Stromal cell of bone marrow (primary cell): Measurements from ENCODE around the gene TMEM132D.

Experiments
- DNase-seq: peaks from one replicate; pipeline ENCODE4 v3.0.0-alpha.2; 2012; ENCODE audit warnings: low read depth

The TMEM132D gene

DNA sequence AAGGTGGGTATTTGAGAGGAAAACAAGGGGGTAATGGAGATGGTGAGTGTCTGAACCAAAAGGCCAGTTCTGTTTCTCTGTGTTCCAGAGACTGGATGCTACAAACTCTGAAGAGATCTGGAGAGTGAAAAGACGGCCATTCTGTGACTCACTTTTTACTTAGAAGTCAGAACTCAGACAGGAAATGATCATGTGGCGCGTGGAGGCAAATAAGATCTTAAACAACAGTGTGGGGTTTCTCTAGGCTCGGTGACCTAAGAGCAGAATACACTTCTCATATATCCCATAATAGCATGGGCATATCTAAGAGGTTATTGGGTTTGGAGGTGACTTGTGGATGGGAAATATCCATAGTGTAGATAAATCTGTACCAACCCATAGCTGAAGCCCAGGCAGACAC is 463.5 kb downstream of the TMEM132D start:
- DNase-seq: no peak

GRCh38 chr12:129434790-129435189 is 469.0 kb downstream of the TMEM132D start:
- DNase-seq: no peak

- no peak for DNase-seq
Measured at GRCh38 chr12:129428240-129428936, 475.4 kb downstream of the TMEM132D start.

DNA sequence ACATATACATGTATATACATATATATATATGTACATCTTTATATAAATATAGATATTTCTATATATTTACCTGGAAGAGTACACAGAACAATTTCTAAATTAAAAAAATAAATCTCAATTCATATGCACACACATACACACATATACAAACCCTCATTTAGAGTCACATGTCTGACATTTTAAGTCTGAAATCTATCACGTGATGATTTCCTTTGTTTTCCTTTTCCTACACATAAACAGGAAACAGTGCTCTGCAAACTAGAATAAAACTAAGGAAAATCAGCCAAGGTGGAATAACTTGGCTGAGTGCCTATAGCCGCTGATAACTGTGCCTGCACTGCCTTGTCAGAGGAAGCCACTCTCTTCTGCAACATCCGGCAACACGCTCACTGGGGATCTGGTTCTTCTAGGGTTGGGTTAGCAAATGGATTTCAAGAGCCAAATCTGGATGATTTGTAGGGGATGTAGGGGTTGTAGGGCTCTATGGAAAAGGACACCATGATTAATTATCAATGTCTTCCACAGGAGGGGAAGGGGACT is 480.7 kb downstream of the TMEM132D start:
- DNase-seq: no peak

GRCh38 chr12:129413295-129413694 is 490.5 kb downstream of the TMEM132D start:
- no peak for DNase-seq

- DNase-seq: no peak
Measured at GRCh38 chr12:129409281-129409680, 494.5 kb downstream of the TMEM132D start.

DNA sequence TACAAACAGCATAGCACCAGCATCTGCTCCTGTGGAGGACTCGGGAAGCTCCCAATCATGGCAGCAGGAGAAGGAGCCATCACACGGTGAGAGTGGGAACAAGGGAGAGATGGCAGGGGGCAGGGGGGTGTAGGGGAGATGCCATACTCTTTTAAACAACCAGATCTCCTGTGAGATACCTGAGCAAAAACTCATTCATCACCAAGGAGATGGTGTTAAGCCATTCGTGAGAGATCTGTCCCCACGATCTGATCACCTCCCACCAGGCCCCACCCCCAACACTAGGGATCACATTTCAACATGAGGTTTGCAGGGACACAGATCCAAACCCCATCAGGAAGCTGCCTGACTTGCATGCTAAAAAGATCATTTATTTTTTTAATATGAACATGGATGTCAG is 499.3 kb downstream of the TMEM132D start:
- no peak for DNase-seq

DNA sequence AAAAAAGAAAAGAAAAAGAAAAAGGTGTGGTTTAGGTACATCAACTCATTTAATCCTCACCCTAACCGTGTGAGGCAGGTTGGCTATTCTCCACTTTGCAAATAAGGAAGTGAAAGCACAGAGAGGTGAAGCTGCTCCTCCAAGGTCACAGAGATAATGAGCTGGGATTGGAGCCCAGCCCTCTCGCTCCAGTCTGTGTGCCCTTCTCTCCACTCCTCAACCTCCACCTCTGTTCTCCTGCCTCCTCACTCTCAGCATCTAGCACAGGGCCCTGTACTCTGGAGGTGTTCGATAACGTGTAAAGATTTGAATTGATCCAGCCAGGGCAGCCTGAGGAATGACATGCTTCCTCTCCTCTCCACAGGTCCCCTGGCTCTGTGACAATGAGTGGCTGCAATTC is 502.3 kb downstream of the TMEM132D start:
- no peak for DNase-seq

DNA sequence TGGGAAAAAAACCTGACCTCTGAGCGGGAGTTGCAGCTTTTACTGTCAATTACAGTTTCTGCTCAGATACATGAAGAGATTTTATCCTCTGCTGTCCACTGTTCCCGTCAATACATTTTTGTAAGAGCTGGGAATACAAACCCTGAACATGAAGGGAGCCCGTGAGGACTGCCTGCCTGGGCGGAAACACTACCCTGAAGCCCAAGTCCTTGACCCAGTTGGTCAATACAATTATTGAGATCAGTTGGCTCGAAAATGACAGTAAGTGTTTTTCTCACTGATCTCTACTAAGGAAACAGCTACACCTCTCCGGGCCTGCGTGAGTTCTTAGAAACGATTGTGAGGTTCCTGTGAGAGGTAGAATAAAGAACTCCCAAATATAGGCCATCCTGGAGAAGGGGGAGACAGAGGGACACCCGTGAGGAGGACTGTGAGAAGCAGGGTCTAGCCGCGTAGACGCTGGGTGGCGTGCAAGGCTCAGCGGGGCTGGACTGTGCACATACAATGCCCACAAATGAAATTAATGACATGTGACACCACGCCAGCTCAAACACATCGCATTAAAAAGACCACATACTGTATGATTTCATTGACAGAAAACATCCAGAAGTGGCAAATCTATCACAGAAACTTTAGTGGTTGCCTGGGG is 509.5 kb downstream of the TMEM132D start:
- no peak for DNase-seq

DNA sequence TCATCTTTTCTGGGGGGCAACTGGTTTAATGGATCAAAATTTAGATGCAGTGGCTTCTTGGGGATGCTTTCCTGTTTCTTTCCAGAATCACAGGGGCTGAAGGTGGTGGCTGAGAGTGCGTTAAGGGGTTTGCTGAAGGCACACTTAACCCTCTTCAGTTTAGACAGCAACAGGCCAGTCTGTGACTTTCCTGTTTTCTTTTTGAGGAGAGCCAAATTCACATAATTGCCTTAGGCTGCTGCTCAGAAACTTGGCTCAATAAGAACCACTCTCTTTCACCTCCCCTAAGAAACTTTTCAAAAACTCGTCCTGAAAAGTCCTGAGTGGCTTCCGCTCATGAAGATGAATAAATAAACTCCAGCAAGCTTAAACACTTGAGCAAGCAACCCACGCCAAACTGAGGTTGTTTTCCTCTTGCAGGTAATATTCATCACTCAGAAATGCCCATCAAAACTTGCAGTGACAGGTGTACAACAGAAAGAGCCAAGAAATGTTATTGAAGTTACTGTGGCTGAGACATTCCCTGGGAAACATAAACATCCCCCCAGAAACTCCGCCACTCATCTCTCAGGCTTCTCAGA is 510.4 kb downstream of the TMEM132D start:
- no peak for DNase-seq

- DNase-seq: no peak
Measured at GRCh38 chr12:129385637-129385990, 518.2 kb downstream of the TMEM132D start.

GRCh38 chr12:129383956-129384355 is 519.9 kb downstream of the TMEM132D start:
- no peak for DNase-seq

DNA sequence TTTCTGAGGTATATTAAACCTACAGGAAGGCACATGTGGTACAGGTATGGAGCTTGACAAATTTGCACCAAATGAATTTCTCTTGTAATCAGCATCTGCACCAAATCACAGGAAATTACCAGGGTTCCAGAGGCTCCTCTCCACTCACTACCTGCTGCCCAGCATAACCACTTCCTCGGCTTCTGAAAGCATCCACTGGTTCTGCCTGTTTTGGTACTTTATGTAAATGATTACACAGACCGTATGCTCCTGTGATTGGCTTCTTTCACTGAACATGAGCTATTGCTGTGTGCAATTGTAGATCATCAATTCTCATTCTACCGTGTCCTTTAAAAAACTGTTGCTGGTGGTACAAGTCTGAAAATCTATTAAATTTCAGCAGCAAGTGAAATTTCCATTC is 522.1 kb downstream of the TMEM132D start:
- no peak for DNase-seq

DNA sequence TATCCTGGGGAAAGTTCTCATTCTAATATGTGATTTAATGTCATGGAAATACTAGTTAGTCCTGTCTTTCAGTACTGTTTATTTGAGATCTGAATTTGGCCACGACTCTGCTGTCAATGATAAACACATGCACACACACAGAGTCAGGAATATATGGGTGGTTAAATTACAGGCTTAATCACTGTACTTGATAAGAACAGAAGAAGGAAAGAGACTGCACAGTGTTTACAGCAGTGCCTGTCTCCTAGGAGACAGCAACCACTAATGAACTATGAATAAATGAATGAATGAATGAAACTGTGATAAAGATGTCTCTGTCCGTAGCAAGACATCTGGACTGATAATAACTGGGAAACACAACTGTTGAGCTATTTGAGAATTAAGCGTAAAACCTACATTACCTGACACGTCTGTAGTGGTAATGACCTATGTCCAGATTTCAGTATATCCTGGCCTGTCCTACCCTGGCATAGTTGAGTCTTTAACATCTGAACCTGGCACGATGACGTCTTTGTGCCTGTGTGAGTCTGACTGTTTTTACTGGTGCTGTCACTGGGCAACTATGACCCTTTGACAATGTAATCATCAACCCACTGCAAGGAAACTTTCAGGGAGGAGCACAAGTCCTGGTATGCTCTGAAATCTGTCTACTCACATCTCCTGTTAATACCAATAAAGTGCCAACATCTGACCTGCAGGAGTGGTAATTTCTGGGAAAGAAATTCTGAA is 524.6 kb downstream of the TMEM132D start:
- no peak for DNase-seq

- no peak for DNase-seq
Measured at GRCh38 chr12:129378496-129378895, 525.3 kb downstream of the TMEM132D start.

GRCh38 chr12:129373746-129374145 is 530.1 kb downstream of the TMEM132D start:
- no peak for DNase-seq

DNA sequence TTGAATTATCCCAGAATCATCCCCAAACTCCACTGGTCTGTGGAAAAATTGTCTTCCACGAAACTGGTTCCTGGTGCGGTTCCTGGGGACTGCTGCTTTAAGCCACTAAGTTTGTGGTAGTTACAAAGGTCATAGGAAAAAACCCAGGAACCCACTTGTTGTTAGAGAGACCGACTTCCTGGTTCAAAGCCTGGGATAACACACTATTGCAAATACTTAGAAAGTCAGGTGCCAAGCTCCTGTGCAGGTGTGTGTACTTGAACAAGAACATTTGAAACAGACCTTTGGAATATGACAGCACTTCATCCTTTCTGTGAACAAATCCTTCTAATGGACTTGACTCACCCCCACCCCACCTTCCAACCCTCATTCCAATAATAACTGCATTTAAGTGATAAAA is 530.9 kb downstream of the TMEM132D start:
- no peak for DNase-seq

DNA sequence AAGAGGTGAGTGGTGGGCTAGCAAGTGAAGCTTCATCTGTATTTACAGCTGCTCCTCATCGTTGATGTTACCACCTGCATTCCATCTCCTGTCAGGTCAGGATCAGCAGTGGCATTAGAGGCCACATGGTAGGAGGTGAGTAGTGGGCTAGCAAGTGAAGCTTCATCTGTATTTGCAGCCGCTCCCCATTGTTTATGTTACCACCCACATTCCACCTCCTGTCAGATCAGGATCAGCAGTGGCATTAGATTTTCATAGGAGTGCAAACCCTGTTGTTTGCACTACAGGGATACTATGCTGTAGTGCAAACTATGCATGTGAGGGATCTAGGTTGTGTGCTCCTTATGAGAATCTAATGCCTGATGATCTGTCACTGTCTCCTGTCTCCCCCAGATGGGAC is 531.5 kb downstream of the TMEM132D start:
- no peak for DNase-seq

- DNase-seq: no peak
Measured at GRCh38 chr12:129371268-129371667, 532.6 kb downstream of the TMEM132D start.

- DNase-seq: no peak
Measured at GRCh38 chr12:129366656-129367055, 537.2 kb downstream of the TMEM132D start.

- no peak for DNase-seq
Measured at GRCh38 chr12:129363041-129363440, 540.8 kb downstream of the TMEM132D start.

GRCh38 chr12:129357233-129357632 is 546.6 kb downstream of the TMEM132D start:
- DNase-seq: no peak

DNA sequence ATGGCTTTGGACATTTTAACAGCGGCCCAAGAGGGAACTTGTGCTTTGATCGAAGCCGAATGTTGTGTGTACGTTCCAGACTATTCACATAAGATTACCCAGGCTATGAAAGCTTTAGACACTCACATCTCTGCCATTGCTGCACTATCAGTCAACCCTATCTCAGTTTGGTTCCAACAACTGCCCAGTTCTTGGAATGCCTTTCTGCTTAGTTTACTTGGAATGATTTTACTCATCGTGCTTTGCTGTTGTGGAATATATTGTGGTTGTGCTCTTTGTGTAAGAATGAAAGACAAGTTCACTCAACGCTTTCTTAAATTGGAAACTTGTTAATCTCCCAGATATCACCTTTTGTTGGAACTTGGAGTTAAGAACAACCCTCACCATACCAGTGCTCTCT is 552.3 kb downstream of the TMEM132D start:
- DNase-seq: no peak
